DOHH2 (cell line): Measurements from ENCODE around the gene RNPEPL1.
"Not testable (repeated sequence)": the region's sequence is repeated elsewhere in the genome, so short reads cannot be mapped to it uniquely, and the experiment has no call there.

Source experiments
- H3F3A ChIP-seq: fragments of 200-600 bp; sonication (generic), shearing (Covaris generic); 2 replicates; pipeline ENCODE4 v1.6.0; 2016; ENCODE audit warnings: antibody characterized with exemption, mild to moderate bottlenecking; ENCODE audit not compliant: control insufficient read depth, insufficient read depth
- H3K27ac ChIP-seq: fragments of 200-600 bp; sonication (generic); 2 replicates; pipeline ENCODE4 v1.5.1; 2014; ENCODE audit warnings: low read depth, mild to moderate bottlenecking, low read length, moderate library complexity
- H3K27me3 ChIP-seq: fragments of 200-600 bp; sonication (generic); 2 replicates; pipeline ENCODE4 v1.6.1; 2014; ENCODE audit warnings: mild to moderate bottlenecking, low read length, mixed read lengths; ENCODE audit not compliant: control insufficient read depth
- H3K36me3 ChIP-seq: fragments of 200-600 bp; sonication (generic); 2 replicates; pipeline ENCODE4 v1.6.1; 2014; ENCODE audit warnings: mild to moderate bottlenecking, low read length, moderate library complexity, mixed read lengths; ENCODE audit not compliant: control insufficient read depth
- H3K4me1 ChIP-seq: fragments of 200-600 bp; sonication (generic); 2 replicates; pipeline ENCODE4 v1.6.1; 2014; ENCODE audit warnings: mild to moderate bottlenecking, low read length, mixed read lengths; ENCODE audit not compliant: control insufficient read depth
- H3K4me2 ChIP-seq: fragments of 200-600 bp; sonication (generic); 2 replicates; pipeline ENCODE4 v1.6.0; 2014; ENCODE audit warnings: mild to moderate bottlenecking, low read length, moderate library complexity
- H3K4me3 ChIP-seq: fragments of 200-600 bp; sonication (generic); 2 replicates; pipeline ENCODE4 v1.5.1; 2014; ENCODE audit warnings: mild to moderate bottlenecking, low read length, mixed read lengths
- H3K79me2 ChIP-seq: fragments of 200-600 bp; sonication (generic); 2 replicates; pipeline ENCODE4 v1.6.1; 2014; ENCODE audit warnings: mild to moderate bottlenecking, low read length, mixed read lengths; ENCODE audit not compliant: control insufficient read depth
- H3K9me2 ChIP-seq: fragments of 200-600 bp; sonication (generic); replicated peaks from 2 replicates; pipeline ENCODE4 v1.6.1; 2014; ENCODE audit warnings: mild to moderate bottlenecking, low read length, mixed read lengths; ENCODE audit not compliant: control insufficient read depth
- H3K9me3 ChIP-seq: fragments of 200-600 bp; sonication (generic); 2 replicates; pipeline ENCODE4 v1.6.1; 2014; ENCODE audit warnings: antibody characterized with exemption, low read length, mixed read lengths; ENCODE audit not compliant: control insufficient read depth, insufficient read depth
- H4K20me1 ChIP-seq: fragments of 200-600 bp; sonication (generic); 2 replicates; pipeline ENCODE4 v1.6.0; 2014; ENCODE audit warnings: low read depth, mild to moderate bottlenecking, antibody characterized with exemption, low read length, moderate library complexity; ENCODE audit not compliant: control insufficient read depth, insufficient read depth
- EZH2phosphoT487 ChIP-seq: fragments of 200-600 bp; sonication (generic); IDR thresholded peaks from 2 replicates; pipeline ENCODE4 v1.6.1; 2017; ENCODE audit warnings: borderline replicate concordance, mild to moderate bottlenecking, antibody characterized with exemption, low read length, moderate library complexity, mixed read lengths
- TF ChIP-seq, protein P1 (sequence below): fragments of 200-600 bp; sonication (generic); IDR thresholded peaks from one replicate; pipeline ENCODE4 v1.5.1; 2014; ENCODE audit warnings: antibody characterized with exemption, mild to moderate bottlenecking, low read depth, low read length; ENCODE audit not compliant: poor library complexity, severe bottlenecking

Gene RNPEPL1

DNA sequence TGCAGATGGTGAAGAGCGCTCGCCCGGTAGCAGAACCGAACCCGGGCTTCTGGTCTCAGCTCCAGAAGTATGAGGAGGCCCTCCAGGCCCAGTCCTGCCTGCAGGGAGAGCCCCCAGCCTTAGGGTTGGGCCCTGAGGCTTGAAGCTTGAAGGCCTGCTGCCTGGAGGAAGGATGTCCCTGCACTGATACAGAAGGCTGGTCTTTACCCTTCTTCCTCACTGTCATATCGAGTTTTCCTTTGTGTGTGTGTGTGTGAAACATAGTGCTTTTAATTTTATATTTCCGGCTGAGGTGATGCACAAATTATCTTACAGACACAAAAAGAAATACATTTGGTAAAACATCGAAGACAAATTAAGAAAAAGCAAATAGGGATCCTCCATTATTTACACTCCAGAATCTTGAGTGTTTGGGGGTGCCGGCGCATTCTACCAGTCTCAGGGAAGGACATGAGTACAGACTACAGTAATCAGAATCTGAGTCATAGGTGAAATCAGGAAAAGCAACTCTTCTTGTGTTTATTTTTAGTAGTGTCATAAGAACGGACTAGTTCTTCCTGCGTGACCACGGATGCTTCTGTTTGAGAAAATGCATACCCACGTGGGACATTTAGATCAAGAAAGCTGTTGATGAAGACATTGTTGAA, 6.8 kb upstream of the RNPEPL1 start:
- Histone ChIP-seq H3K4me2 (peak overlapping the region; percentile 71), H3K27me3 (no peaks in the 10 kb centered on the region), H3K4me1 (peaks cover 66% of the 10 kb centered on the region), H3K4me3 (peak overlapping the region; percentile 93), H3K27ac (peak overlapping the region; percentile 88), H3K9me2 (no peaks in the 10 kb centered on the region), H3K79me2 (peaks cover 90% of the 10 kb centered on the region), H3K36me3 (peaks cover 73% of the 10 kb centered on the region), H4K20me1 (no peaks in the 10 kb centered on the region), H3K9me3 (no peaks in the 10 kb centered on the region), H3F3A (peaks cover 20% of the 10 kb centered on the region)
- no peak for TF ChIP-seq EZH2phosphoT487
- TF ChIP-seq, protein P1, sequence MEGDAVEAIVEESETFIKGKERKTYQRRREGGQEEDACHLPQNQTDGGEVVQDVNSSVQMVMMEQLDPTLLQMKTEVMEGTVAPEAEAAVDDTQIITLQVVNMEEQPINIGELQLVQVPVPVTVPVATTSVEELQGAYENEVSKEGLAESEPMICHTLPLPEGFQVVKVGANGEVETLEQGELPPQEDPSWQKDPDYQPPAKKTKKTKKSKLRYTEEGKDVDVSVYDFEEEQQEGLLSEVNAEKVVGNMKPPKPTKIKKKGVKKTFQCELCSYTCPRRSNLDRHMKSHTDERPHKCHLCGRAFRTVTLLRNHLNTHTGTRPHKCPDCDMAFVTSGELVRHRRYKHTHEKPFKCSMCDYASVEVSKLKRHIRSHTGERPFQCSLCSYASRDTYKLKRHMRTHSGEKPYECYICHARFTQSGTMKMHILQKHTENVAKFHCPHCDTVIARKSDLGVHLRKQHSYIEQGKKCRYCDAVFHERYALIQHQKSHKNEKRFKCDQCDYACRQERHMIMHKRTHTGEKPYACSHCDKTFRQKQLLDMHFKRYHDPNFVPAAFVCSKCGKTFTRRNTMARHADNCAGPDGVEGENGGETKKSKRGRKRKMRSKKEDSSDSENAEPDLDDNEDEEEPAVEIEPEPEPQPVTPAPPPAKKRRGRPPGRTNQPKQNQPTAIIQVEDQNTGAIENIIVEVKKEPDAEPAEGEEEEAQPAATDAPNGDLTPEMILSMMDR = peak; percentile 4

DNA sequence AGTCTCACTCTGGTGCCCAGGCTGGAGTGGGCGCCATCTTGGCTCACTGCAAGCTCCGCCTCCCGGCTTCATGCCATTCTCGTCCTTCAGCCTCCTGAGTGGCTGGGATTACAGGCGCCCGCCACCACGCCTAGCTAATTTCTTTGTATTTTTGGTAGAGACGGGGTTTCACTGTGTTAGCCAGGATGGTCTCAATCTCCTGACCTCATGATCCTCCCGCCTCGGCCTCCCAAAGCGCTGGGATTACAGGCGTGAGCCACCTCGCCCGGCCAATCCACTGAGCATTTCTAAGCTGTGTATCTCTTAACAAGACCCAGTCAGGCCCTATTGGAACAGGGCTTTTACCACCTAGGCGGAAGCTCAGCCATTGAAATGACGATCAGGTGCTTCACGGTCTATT, 5.1 kb upstream of the RNPEPL1 start:
- H3K9me3 ChIP-seq, H3K4me2 ChIP-seq: not testable (repeated sequence)

DNA sequence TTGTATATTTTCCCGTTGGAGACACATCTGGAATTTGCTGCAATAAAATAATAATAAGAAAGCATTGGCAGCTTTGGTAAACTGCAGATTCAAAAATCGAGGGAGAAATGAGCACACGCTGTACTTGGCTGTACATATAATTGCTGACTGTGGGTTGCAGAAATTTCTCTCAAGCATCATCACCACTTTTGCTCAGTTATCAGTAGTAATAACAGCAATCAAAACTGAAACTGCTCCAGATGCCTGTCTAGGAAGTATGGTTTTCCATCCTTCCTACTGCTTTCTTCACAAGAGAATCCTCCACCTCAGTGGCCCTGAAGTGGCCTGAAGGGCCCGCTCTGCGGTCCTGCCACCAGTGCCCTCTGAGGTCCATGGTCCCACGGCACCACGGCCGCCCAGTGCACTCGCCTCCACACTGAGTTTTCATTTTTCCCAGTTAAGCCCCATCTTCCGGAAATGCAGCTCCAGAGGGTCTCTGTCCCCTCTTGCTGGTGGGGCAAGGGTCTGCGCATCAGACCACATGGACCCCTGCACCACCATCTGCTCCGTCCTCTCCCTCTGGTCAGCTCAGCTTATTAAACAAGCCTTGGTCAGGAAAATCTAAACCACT, 4.2 kb upstream of the RNPEPL1 start:
- Histone ChIP-seq H3K79me2 (peaks cover 81% of the 10 kb centered on the region), H3F3A (peaks cover 27% of the 10 kb centered on the region), H3K9me2 (no peaks in the 10 kb centered on the region), H3K4me2 (peak overlapping the region; percentile 100; the same call in 1 of the 2 replicates), H4K20me1 (no peaks in the 10 kb centered on the region), H3K36me3 (peaks cover 52% of the 10 kb centered on the region), H3K4me3 (no peak overlapping the region; the same call in 1 of the 2 replicates), H3K4me1 (peaks cover 68% of the 10 kb centered on the region), H3K27me3 (no peaks in the 10 kb centered on the region), H3K27ac (peak overlapping the region; percentile 95; the same call in 1 of the 2 replicates), H3K9me3 (no peaks in the 10 kb centered on the region)
- no peak for TF ChIP-seq EZH2phosphoT487
- TF ChIP-seq, protein P1 = no peak

More for the DNA sequence above, 5.1 kb upstream of the RNPEPL1 start:
- H3K27ac ChIP-seq, H3K27me3 ChIP-seq, H3K9me2 ChIP-seq, H4K20me1 ChIP-seq, H3K4me3 ChIP-seq: not testable (repeated sequence)
- H3K4me1 ChIP-seq = peaks cover 75% of the 10 kb centered on the region
- H3F3A ChIP-seq = peaks cover 29% of the 10 kb centered on the region
- peaks cover 60% of the 10 kb centered on the region for H3K36me3 ChIP-seq
- H3K79me2 ChIP-seq = peaks cover 86% of the 10 kb centered on the region

DNA sequence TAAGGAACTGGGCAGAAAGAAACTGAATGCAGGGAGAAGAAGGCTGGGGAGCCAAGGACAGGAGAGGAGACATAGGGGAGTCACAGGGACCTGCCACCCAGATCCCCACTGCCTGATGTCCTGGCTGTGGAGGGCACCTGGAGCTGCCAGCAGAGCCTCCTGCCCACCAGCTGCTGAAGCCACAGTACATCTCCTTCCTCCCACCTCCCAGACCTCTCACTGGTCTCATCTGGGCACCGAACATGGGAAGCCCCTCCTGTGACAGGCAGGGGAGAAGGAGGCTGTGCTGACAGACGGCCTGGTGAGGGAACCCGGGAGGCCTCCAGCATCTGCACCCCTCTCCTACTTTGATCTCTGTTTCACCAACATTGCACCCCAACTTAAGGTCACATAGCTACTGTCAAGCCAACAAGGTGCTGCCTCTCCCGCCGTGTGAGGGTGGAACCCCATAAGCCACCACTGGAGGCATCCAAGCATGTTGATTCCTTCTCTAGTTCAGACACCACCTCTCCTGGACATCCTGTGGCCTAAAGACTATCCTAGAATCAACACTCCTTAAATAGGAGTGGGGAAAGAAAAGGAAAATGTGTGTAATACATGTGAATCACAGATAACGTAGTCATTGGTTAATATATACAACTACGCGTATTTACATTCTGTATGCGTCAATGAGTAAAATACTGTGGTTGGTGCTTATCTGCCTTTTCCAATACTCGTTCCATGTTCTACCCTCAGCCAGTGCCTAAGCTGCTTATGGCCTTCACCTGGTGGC, 3.5 kb upstream of the RNPEPL1 start:
- H4K20me1 ChIP-seq = peaks cover 5% of the 10 kb centered on the region
- peak overlapping the region; percentile 89 for H3K4me3 ChIP-seq
- peaks cover 49% of the 10 kb centered on the region for H3K36me3 ChIP-seq
- no peaks in the 10 kb centered on the region for H3K27me3 ChIP-seq
- peaks cover 68% of the 10 kb centered on the region for H3K4me1 ChIP-seq
- H3K9me2 ChIP-seq = no peaks in the 10 kb centered on the region
- peaks cover 81% of the 10 kb centered on the region for H3K79me2 ChIP-seq
- peak overlapping the region; percentile 95 for H3K27ac ChIP-seq
- TF ChIP-seq, protein P1 = peak; percentile 25
- no peak for TF ChIP-seq EZH2phosphoT487
- peaks cover 25% of the 10 kb centered on the region for H3F3A ChIP-seq
- no peaks in the 10 kb centered on the region for H3K9me3 ChIP-seq
- H3K4me2 ChIP-seq = peak overlapping the region; percentile 100
